DOHH2 (cell line): ENCODE measurements around the gene PLA2G4A.

Experiments
- H3F3A ChIP-seq: fragments of 200-600 bp; sonication (generic), shearing (Covaris generic); 2 replicates; pipeline ENCODE4 v1.6.0; 2016; ENCODE audit warnings: antibody characterized with exemption, mild to moderate bottlenecking; ENCODE audit not compliant: control insufficient read depth, insufficient read depth
- H3K27ac ChIP-seq: fragments of 200-600 bp; sonication (generic); 2 replicates; pipeline ENCODE4 v1.5.1; 2014; ENCODE audit warnings: low read depth, mild to moderate bottlenecking, low read length, moderate library complexity
- H3K27me3 ChIP-seq: fragments of 200-600 bp; sonication (generic); 2 replicates; pipeline ENCODE4 v1.6.1; 2014; ENCODE audit warnings: mild to moderate bottlenecking, low read length, mixed read lengths; ENCODE audit not compliant: control insufficient read depth
- H3K36me3 ChIP-seq: fragments of 200-600 bp; sonication (generic); 2 replicates; pipeline ENCODE4 v1.6.1; 2014; ENCODE audit warnings: mild to moderate bottlenecking, low read length, moderate library complexity, mixed read lengths; ENCODE audit not compliant: control insufficient read depth
- H3K4me1 ChIP-seq: fragments of 200-600 bp; sonication (generic); 2 replicates; pipeline ENCODE4 v1.6.1; 2014; ENCODE audit warnings: mild to moderate bottlenecking, low read length, mixed read lengths; ENCODE audit not compliant: control insufficient read depth
- H3K4me2 ChIP-seq: fragments of 200-600 bp; sonication (generic); 2 replicates; pipeline ENCODE4 v1.6.0; 2014; ENCODE audit warnings: mild to moderate bottlenecking, low read length, moderate library complexity
- H3K4me3 ChIP-seq: fragments of 200-600 bp; sonication (generic); 2 replicates; pipeline ENCODE4 v1.5.1; 2014; ENCODE audit warnings: mild to moderate bottlenecking, low read length, mixed read lengths
- H3K79me2 ChIP-seq: fragments of 200-600 bp; sonication (generic); 2 replicates; pipeline ENCODE4 v1.6.1; 2014; ENCODE audit warnings: mild to moderate bottlenecking, low read length, mixed read lengths; ENCODE audit not compliant: control insufficient read depth
- H3K9me2 ChIP-seq: fragments of 200-600 bp; sonication (generic); replicated peaks from 2 replicates; pipeline ENCODE4 v1.6.1; 2014; ENCODE audit warnings: mild to moderate bottlenecking, low read length, mixed read lengths; ENCODE audit not compliant: control insufficient read depth
- H3K9me3 ChIP-seq: fragments of 200-600 bp; sonication (generic); 2 replicates; pipeline ENCODE4 v1.6.1; 2014; ENCODE audit warnings: antibody characterized with exemption, low read length, mixed read lengths; ENCODE audit not compliant: control insufficient read depth, insufficient read depth
- H4K20me1 ChIP-seq: fragments of 200-600 bp; sonication (generic); 2 replicates; pipeline ENCODE4 v1.6.0; 2014; ENCODE audit warnings: low read depth, mild to moderate bottlenecking, antibody characterized with exemption, low read length, moderate library complexity; ENCODE audit not compliant: control insufficient read depth, insufficient read depth
- EZH2phosphoT487 ChIP-seq: fragments of 200-600 bp; sonication (generic); IDR thresholded peaks from 2 replicates; pipeline ENCODE4 v1.6.1; 2017; ENCODE audit warnings: borderline replicate concordance, mild to moderate bottlenecking, antibody characterized with exemption, low read length, moderate library complexity, mixed read lengths
- TF ChIP-seq, protein P1 (sequence below): fragments of 200-600 bp; sonication (generic); IDR thresholded peaks from one replicate; pipeline ENCODE4 v1.5.1; 2014; ENCODE audit warnings: antibody characterized with exemption, mild to moderate bottlenecking, low read depth, low read length; ENCODE audit not compliant: poor library complexity, severe bottlenecking

The PLA2G4A gene

DNA sequence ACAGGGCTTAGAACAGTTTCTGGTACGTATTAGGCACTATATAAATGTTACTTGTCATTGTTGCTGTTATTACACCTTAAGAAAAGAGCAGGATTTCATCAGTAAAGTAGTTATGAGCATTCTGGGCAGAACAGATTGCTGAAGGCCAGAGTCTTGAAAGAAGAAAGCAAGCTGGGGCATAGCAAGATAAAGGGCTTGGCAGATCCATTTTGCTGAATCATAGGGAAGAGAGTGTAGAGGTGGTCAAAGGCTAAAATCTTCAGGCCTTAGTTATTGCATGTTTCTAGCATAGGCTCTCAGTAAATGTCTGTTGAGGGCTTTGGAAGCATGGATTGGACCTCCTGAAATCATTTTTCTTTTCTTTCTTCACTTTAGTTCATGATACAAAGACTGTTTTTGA is 67.5 kb downstream of the PLA2G4A start:
- TF ChIP-seq, protein P1, sequence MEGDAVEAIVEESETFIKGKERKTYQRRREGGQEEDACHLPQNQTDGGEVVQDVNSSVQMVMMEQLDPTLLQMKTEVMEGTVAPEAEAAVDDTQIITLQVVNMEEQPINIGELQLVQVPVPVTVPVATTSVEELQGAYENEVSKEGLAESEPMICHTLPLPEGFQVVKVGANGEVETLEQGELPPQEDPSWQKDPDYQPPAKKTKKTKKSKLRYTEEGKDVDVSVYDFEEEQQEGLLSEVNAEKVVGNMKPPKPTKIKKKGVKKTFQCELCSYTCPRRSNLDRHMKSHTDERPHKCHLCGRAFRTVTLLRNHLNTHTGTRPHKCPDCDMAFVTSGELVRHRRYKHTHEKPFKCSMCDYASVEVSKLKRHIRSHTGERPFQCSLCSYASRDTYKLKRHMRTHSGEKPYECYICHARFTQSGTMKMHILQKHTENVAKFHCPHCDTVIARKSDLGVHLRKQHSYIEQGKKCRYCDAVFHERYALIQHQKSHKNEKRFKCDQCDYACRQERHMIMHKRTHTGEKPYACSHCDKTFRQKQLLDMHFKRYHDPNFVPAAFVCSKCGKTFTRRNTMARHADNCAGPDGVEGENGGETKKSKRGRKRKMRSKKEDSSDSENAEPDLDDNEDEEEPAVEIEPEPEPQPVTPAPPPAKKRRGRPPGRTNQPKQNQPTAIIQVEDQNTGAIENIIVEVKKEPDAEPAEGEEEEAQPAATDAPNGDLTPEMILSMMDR = no peak
- TF ChIP-seq EZH2phosphoT487 = no peak
- Histone ChIP-seq H3K4me3 (no peak overlapping the region), H3K27me3 (no peaks in the 10 kb centered on the region)

DNA sequence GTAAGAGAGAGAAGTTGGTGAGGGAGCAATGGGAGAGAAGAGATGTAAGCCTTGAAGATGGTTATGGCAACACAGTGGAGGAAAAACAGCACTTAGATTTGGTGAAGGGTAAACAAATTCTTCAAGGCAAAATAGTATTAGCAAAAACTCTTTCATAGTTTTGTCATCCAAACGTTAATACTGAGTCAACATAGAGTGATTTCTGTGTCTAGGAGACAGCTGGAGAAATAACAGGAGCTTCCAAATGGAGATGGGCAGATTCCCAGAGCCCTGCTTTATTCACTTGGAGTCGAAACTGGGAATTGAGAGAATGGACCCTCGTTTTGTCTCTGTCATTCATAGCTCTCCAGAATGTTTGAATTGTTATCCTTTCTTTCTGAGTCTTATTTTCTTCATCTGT is 68.3 kb downstream of the PLA2G4A start:
- Histone ChIP-seq H4K20me1 (no peaks in the 10 kb centered on the region), H3K4me1 (no peaks in the 10 kb centered on the region), H3K4me2 (no peak overlapping the region), H3K79me2 (no peaks in the 10 kb centered on the region), H3K27me3 (no peaks in the 10 kb centered on the region), H3K9me3 (no peaks in the 10 kb centered on the region), H3K27ac (no peak overlapping the region), H3K9me2 (no peaks in the 10 kb centered on the region), H3K4me3 (no peak overlapping the region), H3F3A (no peaks in the 10 kb centered on the region), H3K36me3 (no peaks in the 10 kb centered on the region)
- TF ChIP-seq, protein P1 = no peak
- no peak for TF ChIP-seq EZH2phosphoT487

More for the DNA sequence above, 67.5 kb downstream of the PLA2G4A start:
- Histone ChIP-seq H3F3A (no peaks in the 10 kb centered on the region), H3K36me3 (no peaks in the 10 kb centered on the region), H3K4me1 (no peaks in the 10 kb centered on the region), H3K27ac (no peak overlapping the region), H4K20me1 (no peaks in the 10 kb centered on the region), H3K9me3 (no peaks in the 10 kb centered on the region), H3K4me2 (no peak overlapping the region), H3K79me2 (no peaks in the 10 kb centered on the region), H3K9me2 (no peaks in the 10 kb centered on the region)

DNA sequence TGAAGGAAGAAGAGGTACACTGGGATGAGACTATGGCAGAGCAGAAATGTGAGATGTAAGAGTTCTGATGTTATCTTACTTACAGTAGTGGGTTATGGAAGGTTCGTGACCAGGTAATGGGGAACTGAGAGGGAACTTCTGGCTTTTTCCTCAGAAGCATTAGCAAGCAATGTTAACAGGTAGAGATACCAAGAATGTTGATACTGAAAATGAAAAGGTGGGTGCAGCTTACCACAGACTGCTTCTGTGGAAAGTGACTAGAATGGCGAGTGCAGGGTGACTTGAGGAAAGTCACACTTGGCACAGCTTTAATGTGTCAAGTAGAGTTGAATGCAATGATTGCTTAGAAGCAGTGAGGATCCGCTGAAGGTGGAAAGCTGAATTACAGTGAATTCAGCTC is 70.8 kb downstream of the PLA2G4A start:
- Histone ChIP-seq H3K27ac (no peak overlapping the region), H3K9me2 (no peaks in the 10 kb centered on the region), H3K27me3 (no peaks in the 10 kb centered on the region), H3K4me3 (no peak overlapping the region), H3K9me3 (no peaks in the 10 kb centered on the region), H3F3A (no peaks in the 10 kb centered on the region), H4K20me1 (no peaks in the 10 kb centered on the region), H3K79me2 (no peaks in the 10 kb centered on the region), H3K36me3 (no peaks in the 10 kb centered on the region), H3K4me2 (no peak overlapping the region), H3K4me1 (no peaks in the 10 kb centered on the region)
- TF ChIP-seq, protein P1 = no peak
- TF ChIP-seq EZH2phosphoT487 = no peak

DNA sequence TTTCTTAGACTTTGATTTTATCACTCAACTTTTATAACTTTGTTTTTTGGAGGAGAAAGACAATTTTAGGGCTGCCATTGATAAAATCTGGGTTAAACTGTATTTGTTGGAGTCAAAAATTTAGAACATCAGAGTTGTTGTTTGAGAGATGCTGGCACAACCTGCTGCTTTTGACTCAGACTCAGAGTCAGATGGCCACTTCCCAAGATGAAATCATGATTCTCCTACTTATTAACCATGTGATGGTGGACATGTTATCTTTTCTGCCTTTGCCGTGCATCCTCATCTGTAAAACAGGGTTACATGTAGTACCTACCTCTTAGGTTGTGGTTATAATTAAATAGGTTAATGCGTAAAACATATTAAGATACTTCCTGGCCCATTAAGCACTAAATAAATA is 71.2 kb downstream of the PLA2G4A start:
- Histone ChIP-seq H3K4me3 (no peak overlapping the region), H3K9me3 (no peaks in the 10 kb centered on the region), H3K9me2 (no peaks in the 10 kb centered on the region), H3K4me2 (no peak overlapping the region), H3F3A (no peaks in the 10 kb centered on the region), H3K4me1 (no peaks in the 10 kb centered on the region), H3K36me3 (no peaks in the 10 kb centered on the region), H3K27me3 (no peaks in the 10 kb centered on the region), H3K27ac (no peak overlapping the region), H3K79me2 (no peaks in the 10 kb centered on the region), H4K20me1 (no peaks in the 10 kb centered on the region)
- TF ChIP-seq, protein P1 = no peak
- TF ChIP-seq EZH2phosphoT487 = no peak
